ENCODE measurements around the gene RMDN2.
"Not testable (repeated sequence)": the region's sequence is repeated elsewhere in the genome, so short reads cannot be mapped to it uniquely, and the experiment has no call there.

RMDN2 gene

GRCh38 chr2:37934591-37935513, 9.8 kb downstream of the RMDN2 start:
- FAIRE-seq = no peak

GRCh38 chr2:37937568-37937967, 12.5 kb downstream of the RMDN2 start:
- FAIRE-seq = not testable (repeated sequence)

GRCh38 chr2:37941267-37941666, 16.2 kb downstream of the RMDN2 start:
- FAIRE-seq = not testable (repeated sequence)

- FAIRE-seq = no peak
These were observed 19.2 kb downstream of the RMDN2 start for GRCh38 chr2:37944268-37944667.

GRCh38 chr2:37947306-37947705, 22.2 kb downstream of the RMDN2 start:
- FAIRE-seq = no peak

GRCh38 chr2:37962018-37962739, 37.1 kb downstream of the RMDN2 start:
- not testable (repeated sequence) for FAIRE-seq

GRCh38 chr2:37962740-37963121, 37.6 kb downstream of the RMDN2 start:
- not testable (repeated sequence) for FAIRE-seq

GRCh38 chr2:37963901-37964300, 38.8 kb downstream of the RMDN2 start:
- not testable (repeated sequence) for FAIRE-seq

GRCh38 chr2:37966326-37966725, 41.2 kb downstream of the RMDN2 start:
- FAIRE-seq = no peak

- no peak for FAIRE-seq
These were observed 44.6 kb downstream of the RMDN2 start for GRCh38 chr2:37969731-37970130.

- FAIRE-seq = no peak
These were observed 46.9 kb downstream of the RMDN2 start for GRCh38 chr2:37971971-37972370.

- no peak for FAIRE-seq
These were observed 48.7 kb downstream of the RMDN2 start for GRCh38 chr2:37973615-37974353.

GRCh38 chr2:37975808-37976207, 50.7 kb downstream of the RMDN2 start:
- FAIRE-seq = no peak

- no peak for FAIRE-seq
These were observed 51.3 kb downstream of the RMDN2 start for GRCh38 chr2:37976411-37976810.

GRCh38 chr2:37982147-37982582, 57.1 kb downstream of the RMDN2 start:
- peak; percentile 61 for FAIRE-seq

GRCh38 chr2:37982847-37983246, 57.8 kb downstream of the RMDN2 start:
- FAIRE-seq = no peak

- no peak for FAIRE-seq
These were observed 58.6 kb downstream of the RMDN2 start for GRCh38 chr2:37983719-37984118.

- FAIRE-seq = no peak
These were observed 59.1 kb downstream of the RMDN2 start for GRCh38 chr2:37984176-37984575.

- FAIRE-seq = peak; percentile 60
These were observed 59.5 kb downstream of the RMDN2 start for GRCh38 chr2:37984589-37984988.

GRCh38 chr2:37985333-37985732, 60.2 kb downstream of the RMDN2 start:
- peak; percentile 64 for FAIRE-seq

- no peak for FAIRE-seq
These were observed 62.1 kb downstream of the RMDN2 start for GRCh38 chr2:37987098-37987775.

GRCh38 chr2:37992601-37993000, 67.5 kb downstream of the RMDN2 start:
- no peak for FAIRE-seq

- no peak for FAIRE-seq
These were observed 68.1 kb downstream of the RMDN2 start for GRCh38 chr2:37993143-37993542.

Measured in islet of Langerhans (tissue), 1 donor.